ENCODE data around the gene POMT2. TPM values are rescaled to one million over a fixed set of nuclear protein-coding genes. Genes with fewer than 3 reads are reported as not detected.

Gene POMT2
- total and polyA plus RNA-seq, 2 donors (not counting 3 experiments of a cell fraction or from before 2014, with no cell fraction given): 19.5 to 48.2 TPM

GRCh38 chr14:77346495-77346894 lies 25.8 kb upstream of the POMT2 start:
- Histone ChIP-seq H3K4me1 (ENCODE audit: control insufficient read depth, extremely low read depth, insufficient read depth, low read length) (no peaks in the 10 kb centered on the region), H3K4me3 (replicated peaks in 1 of 3; ENCODE audit: insufficient read depth in 1 of 3, low read depth in 1 of 3, low read length in 3 of 3) (no peak overlapping the region), H3K79me2 (ENCODE audit: control insufficient read depth, insufficient read depth, low read length) (no peaks in the 10 kb centered on the region), H3K9me3 (replicated peaks; ENCODE audit: control insufficient read depth, insufficient read depth, low read length) (no peaks in the 10 kb centered on the region), H3K27me3 (ENCODE audit: control insufficient read depth in 2 of 2, insufficient read depth in 2 of 2, low read length in 2 of 2) (no peaks in the 10 kb centered on the region), H3K4me2 (ENCODE audit: insufficient read depth, low read length) (no peak overlapping the region), H4K20me1 (replicated peaks; ENCODE audit: control insufficient read depth, extremely low read depth, insufficient read depth, low read length) (no peaks in the 10 kb centered on the region), H3K9ac (replicated peaks; ENCODE audit: extremely low read depth, insufficient read depth, low read length) (no peak overlapping the region), H3K27ac (ENCODE audit: insufficient read depth, low read depth, low read length) (no peak overlapping the region), H3K9me1 (replicated peaks; ENCODE audit: control insufficient read depth, extremely low read depth, insufficient read depth, low read length) (no peaks in the 10 kb centered on the region), H3K36me3 (ENCODE audit: control insufficient read depth in 2 of 2, extremely low read depth in 1 of 2, insufficient read depth in 2 of 2, low read length in 2 of 2) (peaks cover under 1 to 2% of the 10 kb centered on the region in 2 experiments), H2AFZ (ENCODE audit: low read depth, low read length) (no peak overlapping the region)
- dilution Hi-C loops (cut with MboI; ENCODE audit: extremely low pct_ligation_motif_present, low sequenced_read_pairs): no loop called here
- ChIA-PET POLR2A (interaction anchor here (0.6 kb wide), 1 partner anchor 979 kb away, joined by 3 read pairs; no protein-coding TSS in a partner anchor), CTCF (no interaction called here)
- no peak for DNase-seq (ENCODE audit: low read depth, low spot score)
- intact Hi-C loops (cut with micrococcal nuclease): no loop called here
- FAIRE-seq: no peak
- BruUV-seq (replicated peaks): no TSS peak
- TF ChIP-seq CTCF (IDR thresholded peaks at IDR 0.05; ENCODE audit: extremely low read depth in 1 of 2, insufficient read depth in 1 of 2, low read depth in 1 of 2, low read length in 2 of 2) (no peak), MYC (IDR thresholded peaks at IDR 0.05; ENCODE audit: low read depth, low read length) (no peak), POLR2A (IDR thresholded peaks at IDR 0.05; ENCODE audit: low read depth, low read length) (no peak), MAX (IDR thresholded peaks at IDR 0.05; ENCODE audit: insufficient read depth, insufficient read length) (no peak), EZH2 (IDR thresholded peaks at IDR 0.05; ENCODE audit: borderline replicate concordance, low read depth, low read length, severe bottlenecking) (no peak), FOS (IDR thresholded peaks at IDR 0.05; ENCODE audit: borderline replicate concordance, insufficient read depth, low read length) (no peak)
